ENCODE measurements around the gene CD2AP.
"Not testable (repeated sequence)": the region's sequence is repeated elsewhere in the genome, so short reads cannot be mapped to it uniquely, and the experiment has no call there.

The CD2AP gene, protein sequence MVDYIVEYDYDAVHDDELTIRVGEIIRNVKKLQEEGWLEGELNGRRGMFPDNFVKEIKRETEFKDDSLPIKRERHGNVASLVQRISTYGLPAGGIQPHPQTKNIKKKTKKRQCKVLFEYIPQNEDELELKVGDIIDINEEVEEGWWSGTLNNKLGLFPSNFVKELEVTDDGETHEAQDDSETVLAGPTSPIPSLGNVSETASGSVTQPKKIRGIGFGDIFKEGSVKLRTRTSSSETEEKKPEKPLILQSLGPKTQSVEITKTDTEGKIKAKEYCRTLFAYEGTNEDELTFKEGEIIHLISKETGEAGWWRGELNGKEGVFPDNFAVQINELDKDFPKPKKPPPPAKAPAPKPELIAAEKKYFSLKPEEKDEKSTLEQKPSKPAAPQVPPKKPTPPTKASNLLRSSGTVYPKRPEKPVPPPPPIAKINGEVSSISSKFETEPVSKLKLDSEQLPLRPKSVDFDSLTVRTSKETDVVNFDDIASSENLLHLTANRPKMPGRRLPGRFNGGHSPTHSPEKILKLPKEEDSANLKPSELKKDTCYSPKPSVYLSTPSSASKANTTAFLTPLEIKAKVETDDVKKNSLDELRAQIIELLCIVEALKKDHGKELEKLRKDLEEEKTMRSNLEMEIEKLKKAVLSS
- total RNA-seq: 82.0 to 126 (median 112) reads per million in 3 experiments

DNA sequence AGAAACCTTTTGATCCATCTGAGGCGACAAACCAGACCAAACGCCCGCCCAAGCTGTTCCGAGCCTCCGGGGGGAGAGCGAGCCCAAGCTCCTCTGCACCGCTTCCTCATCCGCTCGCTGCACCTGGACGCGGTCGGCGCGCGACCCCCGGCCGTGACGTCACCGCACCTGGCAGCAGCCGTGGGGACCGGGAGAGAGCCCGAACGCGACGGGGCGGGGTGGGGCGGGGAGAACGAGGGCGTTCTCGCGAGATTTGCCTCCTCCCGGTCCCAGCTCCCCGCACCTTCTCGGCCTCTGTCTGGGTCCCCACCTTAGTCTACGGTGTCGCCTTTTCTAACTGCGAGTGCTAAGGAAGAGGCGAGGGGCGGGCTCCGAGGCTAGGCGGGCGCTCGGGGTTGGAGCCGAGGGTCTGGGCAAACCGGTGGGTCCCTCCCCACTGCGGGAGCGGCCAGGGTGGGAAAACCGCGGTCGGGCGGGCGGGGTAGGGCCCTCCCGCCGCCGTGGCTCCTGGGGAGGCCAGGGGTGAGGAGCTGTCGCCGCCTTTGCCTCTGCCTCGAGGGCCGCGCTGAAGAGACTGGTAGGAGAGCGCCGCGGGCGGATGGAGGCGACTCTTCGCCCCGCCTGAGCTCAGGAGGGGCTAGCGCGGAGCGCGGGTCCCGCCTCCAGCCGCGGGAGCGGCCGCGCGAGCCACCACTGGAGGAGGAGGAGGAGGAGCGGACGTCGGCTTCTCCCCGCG, at the start of gene CD2AP:
TSS of gene CD2AP (plus strand) at position 293 of the 736 bp plus-strand sequence. CDS start 456 bp downstream, outside the sequence.
- DNase-seq: peak; percentile 92

DNA sequence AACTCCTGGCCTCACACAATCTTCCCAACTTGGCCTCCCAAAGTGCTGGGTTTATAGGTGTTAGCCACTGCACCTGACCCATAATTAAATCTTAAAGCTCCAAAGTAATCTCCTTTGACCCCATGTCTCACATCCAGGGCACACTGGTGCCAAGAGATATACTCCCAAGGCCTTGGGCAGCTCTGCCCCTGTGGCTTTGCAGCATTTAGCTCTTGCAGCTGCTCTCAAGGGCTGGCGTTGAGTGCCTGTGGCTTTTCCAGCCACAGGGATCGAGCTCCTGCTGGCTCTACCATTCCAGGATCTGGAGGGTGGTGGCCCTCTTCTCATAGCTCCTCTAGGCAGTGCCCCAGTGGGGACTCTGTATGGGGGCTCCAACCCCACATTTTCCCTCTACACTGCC, 49.3 kb upstream of the CD2AP start:
- no peak for DNase-seq

DNA sequence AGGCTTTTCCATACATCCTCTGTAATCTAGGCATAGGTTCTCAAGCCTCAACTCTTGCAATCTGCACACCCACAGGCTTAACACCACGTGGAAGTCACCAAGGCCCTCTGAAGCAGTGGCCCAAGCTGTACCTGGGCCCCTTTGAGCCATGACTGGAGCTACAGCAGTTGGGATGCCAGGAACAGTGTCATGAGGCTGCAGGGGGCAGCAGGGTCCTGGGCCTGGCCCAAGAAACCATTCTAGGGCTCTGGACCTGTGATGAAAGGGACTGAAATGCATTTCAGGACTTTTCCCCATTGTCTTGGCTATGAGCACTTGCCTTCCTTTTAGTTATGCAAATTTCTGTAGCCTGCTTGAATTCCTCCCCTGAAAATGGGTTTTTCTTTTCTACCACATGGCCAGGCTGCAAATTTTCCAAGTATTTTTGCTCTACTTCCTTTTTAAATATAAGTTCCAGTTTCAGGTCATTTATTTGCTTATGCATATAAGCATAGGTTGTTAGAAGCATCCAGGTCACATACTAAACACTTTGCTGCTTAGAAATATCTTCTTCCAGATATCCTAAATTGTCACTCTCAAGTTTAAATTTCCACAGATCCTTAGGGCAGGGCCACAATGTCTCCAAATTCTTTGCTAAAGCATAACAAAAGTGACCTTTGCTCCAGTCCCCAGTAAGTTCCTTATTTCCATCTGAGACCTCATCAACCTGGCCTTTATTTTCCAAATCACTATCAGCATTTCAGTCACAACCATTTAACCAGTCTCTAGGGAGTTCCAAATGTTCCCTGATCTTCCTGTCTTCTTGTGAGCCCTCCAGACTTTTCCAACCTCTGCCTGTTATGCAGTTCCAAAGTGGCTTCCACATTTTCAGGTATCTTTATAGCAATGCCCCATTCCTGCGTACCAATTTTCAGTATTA, 48.6 kb upstream of the CD2AP start:
- DNase-seq: no peak

DNA sequence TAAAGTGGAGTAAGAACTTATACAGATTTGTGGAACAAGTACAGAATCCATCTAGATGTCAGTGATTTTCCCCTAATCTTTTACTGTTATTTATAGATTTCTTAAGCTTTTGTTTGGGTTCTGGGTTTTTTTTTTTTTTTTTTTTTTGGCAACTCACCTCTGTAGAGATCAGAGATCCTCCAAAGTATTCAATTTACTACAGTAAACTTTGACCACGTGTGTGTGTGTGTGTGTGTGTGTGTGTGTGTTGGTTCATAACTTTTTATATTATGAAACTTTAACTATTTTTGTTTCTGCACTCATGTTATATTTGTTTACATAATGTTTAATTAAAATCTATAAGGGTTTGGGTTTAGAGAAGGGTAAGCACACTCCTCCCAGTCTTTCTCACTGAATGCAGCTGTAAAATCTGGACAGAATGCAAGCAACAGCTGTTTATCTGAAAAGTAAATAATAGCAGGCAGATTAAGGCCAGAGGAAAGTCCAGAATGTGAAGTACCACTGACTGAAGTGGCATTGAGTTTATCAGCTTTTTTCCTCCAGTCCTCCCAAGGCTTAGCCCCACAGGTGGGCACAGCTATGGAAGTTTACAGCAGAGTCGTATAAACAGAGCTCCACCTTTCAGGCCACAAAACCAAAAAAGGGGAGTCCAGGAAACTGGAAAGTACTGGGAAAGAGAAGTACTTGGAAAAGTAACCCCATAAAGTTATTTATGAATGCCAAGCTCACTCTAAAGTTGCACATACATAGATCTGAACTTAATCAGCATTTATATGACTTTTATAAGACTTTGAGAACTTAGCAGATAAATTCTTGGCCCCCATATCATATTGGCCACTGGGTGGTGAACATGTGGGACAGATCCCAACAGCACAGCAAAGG, 43.0 kb upstream of the CD2AP start:
- no peak for DNase-seq

DNA sequence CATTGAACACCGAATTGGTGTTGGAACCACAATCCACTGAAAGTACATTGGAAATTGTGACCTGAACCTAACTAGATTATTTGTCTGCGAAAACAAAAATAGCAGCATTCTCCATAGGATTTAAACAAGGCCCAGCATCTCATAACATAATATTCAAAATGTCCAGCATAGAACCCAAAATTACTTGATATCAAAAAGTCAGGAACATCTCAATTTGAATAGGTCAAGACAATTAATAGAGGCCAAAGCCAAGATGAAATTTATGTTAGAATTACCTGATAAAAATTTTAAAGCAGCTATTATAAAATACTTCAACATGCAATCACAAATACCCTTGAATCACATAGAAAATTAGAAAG, 42.4 kb upstream of the CD2AP start:
- DNase-seq: no peak

DNA sequence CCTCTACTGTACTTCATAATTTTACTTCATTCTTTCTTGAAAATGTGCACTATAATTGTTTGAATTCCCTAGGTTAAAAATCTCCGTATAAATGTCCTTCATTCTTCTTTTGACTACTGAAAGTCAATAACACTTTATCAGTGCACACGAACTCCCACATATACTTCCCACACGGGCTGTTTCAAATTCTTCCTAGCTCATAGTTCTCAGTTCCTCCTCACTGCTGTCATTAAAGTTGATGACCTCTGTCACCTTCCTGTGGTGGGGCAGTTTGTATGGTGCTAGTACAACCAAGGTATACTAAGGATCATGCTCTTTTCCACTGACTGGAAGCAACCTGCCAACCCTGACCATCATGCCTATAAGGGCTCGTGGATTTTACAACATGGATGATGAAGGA, 40.0 kb upstream of the CD2AP start:
- DNase-seq: no peak

DNA sequence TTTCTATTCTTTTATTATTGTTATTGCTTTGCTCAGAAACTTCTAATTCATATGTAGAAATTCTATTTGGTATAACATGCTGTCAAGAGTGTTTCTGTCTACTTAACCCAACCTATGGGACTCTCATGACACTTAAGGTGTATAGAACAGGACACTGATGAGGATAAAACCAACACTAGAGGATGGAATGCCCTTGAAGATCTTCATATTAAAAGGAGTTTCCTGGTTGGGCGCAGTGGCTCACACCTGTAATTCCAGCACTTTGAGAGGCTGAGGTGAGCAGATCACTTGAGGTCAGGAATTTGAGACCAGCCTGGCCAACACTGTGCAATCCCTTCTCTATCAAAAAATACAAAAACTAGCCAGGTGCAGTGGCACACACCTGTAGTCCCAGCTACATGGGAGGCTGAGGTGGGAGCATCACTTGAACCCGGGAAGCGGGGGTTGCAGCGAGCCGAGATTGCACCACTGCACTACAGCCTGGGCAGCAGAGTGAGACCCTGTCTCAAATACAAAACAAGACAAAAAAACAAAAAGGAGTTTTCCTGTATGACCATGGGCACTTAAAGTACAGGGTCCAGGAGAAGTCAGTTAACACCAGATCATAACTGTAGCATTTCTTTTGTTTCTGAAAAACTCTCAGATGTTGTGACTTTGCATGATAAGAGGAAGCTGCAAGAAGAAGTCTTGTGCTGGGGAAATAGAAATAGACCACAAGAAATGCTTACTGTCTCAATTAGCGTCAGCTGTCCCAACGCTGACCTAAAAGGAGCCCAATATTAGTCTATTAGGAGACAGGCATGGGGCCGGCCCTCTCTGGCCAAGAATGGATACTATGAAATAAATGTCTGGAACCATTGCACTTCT, 38.9 kb upstream of the CD2AP start:
- DNase-seq: no peak

DNA sequence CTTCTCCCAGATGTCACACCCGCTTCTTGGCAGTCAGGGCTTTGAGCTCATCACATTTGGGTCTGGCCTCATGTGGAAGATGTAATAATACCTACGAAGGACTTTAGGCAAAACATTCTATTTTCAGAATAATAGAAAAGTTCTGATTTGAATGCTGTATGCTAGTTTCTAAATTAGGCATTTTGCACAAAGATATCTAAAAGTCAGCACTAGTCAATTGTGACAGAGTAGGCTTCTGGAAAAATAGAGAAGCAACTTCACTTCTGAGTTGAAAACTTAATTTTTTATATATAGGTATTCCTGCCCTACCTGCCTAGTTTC, 38.3 kb upstream of the CD2AP start:
- DNase-seq: no peak

DNA sequence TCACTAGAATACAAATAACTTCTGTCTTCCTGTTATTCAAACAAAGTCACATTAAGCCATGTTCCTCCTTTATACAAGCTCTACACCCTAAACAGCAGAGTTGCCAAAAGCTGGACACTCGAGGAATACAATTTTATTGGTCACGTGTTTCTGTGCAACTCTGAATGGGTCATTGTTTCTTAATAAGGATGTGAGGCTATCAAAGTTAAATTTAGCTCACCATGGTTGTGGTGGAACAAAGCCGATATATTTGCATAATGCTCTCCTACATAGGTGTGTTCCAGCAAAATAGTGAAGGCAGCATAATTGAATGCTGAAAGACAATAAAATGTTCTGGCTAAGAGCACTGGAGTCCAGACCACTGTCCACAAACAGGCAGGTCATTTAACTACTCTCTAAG, 36.9 kb upstream of the CD2AP start:
- DNase-seq: no peak

DNA sequence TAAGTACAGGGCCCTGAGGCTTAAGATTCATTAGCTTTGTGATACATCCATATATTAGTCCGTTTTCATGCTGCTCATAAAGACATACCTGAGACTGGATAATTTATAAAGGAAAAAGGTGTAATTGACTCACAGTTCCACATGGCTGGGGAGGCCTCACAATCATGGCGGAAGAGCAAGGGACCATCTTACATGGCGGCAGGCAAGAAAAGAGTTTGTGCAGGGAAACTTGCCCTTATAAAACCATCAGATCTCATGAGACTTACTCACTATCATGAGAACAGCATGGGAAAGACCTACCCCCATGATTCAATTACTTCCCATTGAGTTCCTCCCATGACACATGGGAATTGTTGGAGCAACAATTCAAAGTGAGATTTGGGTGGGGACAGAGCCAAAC, 32.6 kb upstream of the CD2AP start:
- DNase-seq: not testable (repeated sequence)

DNA sequence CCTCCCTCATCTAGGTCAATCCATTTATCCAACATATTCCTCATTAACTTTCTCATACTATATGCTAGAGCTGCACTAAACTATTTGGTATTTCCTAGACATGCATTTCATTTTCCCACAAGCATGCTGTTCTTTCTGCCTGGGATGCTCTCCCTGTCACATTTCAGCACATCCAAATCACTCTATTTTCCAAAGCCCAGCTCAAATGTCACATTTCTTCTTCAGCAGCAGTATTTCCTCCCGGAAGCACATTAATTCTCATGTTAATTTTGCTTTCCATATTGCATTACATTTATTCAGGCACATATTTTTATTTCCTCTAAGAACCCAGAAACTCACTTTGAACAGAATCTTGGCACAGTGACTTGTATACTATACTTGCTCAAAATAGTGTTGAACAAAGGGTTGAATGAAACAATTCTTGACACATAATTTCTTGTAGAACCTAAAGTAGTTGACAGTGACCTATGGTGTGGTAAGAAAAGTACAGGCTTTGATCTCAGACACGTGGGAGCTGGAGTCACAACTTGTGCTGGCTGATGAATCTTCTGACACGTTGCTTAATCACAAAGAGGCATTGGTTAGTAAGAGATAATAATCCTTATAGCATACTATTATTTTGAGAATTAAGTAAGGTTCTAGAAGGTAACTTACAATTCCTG, 30.8 kb upstream of the CD2AP start:
- DNase-seq: no peak

DNA sequence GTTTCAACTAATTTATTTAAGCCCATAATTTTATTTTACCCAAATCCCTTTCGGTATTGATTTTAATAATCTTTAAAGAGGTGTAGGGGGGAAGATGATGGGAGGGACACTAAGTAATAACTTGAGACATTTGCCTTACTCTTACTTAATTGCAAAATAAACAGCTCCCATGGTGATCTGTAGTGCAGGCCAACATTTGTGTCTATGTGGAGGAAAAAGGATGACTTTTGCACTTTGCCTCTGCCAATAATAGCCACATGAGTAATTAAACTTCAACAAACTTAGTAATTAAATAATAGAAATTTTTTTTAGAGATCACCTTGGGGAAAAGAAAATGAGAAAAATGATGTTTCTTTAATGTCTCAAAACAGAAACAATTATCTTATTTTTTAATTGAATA, 29.9 kb upstream of the CD2AP start:
- no peak for DNase-seq

DNA sequence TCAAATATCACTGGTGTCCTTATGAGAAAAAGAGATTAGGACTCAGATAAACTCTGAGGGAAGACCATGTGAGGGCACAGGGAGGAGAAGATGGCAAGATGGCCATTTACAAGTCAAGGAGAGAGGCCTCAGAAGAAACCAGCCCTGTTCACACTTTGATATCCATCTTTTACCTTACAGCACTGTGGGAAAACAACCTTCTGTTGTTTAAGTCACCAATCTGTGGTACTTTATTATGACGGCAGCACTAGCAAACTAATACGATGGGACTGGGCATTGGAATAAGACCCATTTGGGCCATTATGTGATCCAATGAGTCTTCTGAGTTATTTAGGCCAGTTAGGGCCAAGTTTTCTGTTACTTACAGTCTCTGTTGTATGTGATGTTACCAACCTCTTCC, 26.4 kb upstream of the CD2AP start:
- no peak for DNase-seq

DNA sequence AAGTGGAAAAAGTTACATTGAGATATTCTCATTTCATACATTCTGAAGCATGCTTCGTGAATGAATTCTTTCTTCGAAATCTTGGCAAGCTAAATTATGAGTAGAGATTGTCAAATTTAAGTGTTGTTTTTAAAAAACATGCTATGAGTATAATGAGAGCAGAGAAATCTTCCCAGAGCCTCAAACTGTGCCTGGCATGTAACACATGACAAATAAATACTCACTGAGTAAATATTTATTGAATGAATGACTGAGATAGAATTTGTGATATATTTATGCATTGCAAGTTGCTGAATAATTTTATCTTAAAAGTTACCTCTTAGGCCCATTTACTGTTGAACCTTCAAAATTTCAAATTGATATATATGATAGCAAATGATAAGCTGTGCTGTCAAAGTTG, 24.7 kb upstream of the CD2AP start:
- no peak for DNase-seq

DNA sequence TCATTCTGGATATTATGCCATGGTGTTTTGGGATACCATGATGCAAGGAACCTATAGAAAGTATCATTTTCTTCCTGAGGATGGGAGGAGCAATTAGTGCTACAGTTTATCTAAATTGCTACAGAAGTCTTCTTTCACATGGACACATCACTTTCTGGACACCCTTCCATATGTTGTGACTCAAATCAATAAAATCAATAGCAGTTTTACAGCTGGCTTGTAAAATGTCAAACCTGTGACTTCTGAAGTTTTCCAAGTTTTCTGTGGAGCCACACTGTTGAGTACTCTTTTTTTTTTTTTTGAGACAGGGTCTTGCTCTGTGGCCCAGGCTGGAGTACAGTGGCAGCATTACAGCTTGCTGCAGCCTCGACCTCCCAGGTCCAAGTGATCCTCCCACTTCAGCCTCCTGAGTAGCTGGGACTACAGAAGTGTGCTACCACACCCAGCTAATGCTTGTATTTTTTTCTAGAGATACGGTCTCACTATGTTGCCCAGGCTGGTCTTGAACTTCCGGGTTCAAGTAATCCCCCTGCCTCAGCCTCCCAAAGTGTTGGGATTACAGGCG, 24.1 kb upstream of the CD2AP start:
- DNase-seq: no peak

DNA sequence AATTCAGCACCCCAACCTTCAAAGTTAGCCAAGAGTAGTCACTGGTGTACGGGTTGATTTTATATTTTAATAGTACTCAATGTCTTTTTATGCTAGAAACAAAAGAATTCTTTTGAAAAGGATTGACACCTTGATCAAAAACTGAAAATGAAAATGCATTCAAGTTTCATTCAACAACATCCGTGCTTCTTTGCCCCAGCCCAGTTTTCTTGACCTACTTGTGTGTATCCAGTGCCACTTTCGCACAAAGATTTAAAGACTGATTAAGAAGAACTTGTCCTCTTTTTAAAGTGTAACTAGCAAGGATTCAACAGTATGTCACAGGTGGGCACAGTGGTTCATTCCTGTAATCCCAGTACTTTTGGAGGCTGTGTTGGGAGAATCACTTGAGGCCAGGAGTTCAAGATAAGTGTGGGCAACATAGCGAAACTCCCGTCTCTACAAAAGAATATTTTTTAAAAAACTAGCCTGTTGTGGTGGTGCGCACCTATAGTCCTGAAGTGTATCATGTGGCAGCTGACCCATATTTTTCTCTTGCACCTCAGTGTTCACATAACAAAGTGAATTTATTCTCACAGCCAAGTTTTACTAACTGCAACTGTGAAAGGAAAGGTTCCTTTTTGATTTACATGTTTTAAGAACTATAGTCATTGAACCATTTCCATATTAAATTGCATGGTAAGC, 22.7 kb upstream of the CD2AP start:
- DNase-seq: peak; percentile 13

DNA sequence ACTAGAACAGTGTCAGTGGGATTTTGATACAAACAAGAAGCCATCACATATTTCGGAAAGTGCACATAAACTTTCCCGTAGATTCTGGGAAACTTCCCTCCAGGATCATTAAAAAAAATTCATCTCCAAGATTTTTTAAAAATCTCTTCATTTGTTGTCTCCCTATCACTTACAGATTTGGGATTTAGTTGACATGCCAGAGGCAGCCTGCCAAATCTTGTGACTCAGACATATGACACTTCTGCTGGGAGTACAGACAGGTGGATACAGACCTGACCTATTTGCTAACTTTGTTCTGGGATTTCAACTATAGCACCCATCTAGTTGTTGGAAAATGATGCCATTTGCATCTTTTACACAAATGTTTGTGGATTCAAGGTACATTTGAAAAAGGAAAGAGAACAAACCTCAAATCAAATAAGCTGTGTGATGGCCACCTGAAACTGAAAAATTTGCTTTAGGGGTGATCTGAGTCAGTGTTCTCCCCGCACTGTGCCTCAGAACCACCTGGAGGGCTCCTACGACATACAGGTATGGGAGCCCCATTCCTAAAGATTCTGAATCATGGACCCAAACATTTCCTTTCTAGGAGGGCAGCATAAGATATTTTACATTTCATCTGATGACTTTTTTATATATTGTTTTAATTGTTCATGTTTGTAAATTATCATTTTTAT, 21.9 kb upstream of the CD2AP start:
- DNase-seq: no peak

DNA sequence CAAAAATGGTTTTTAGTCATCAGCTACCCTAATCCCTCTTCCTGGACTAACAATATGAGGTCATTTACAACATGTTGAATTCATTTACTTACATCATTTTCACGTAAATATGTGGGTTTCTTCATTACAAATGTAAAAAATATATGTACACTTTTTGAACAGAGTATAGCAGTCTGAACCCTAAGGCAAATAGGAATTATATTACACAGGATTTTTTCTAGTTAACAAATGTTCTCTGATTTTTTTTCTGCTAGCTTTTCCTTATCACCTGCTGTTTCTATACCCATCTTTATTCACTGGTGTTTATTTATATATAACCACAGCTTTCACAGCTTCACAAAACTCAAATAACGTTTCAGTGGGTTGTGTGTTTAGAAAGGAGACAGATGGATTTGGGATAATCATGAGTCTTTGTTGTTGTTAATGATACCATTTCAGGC, 21.0 kb upstream of the CD2AP start:
- no peak for DNase-seq

DNA sequence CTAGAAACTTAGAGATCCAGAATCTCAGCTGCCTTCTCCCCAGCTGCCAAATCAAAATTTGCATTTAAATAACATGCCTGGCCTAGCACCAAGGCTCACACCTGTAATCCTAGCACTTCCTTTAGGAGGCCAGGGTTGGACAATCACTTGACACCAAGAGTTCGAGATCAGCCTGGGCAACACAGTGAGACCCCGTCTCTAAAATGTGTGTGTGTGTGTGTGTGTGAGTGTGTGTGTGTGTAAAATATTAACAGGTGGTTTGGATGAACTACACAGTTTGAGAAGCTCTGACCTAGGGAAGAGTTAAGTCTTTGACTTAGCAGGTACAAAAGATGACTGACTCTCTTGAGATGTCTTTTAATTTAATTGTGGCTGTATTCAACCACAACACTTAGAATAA, 20.2 kb upstream of the CD2AP start:
- DNase-seq: no peak
